ENCODE measurements around the gene ZNF581.

Gene ZNF581

GRCh38 chr19:55643003-55643886 is at the start of gene ZNF581:
ZNF581 (plus strand) TSS chr19:55643649; CDS start chr19:55644572, 923 bp downstream.
- DNase-seq = peak; percentile 90

- no peak for DNase-seq
Observed at GRCh38 chr19:55594996-55595545, 48.4 kb upstream of the ZNF581 start.

GRCh38 chr19:55596304-55596703 is 47.1 kb upstream of the ZNF581 start:
- DNase-seq = no peak

- no peak for DNase-seq
Observed at GRCh38 chr19:55597501-55597921, 45.9 kb upstream of the ZNF581 start.

GRCh38 chr19:55598034-55598433 is 45.4 kb upstream of the ZNF581 start:
- DNase-seq = no peak

- peak; percentile 97 for DNase-seq
Observed at GRCh38 chr19:55598719-55599467, 44.6 kb upstream of the ZNF581 start.

GRCh38 chr19:55599468-55599841 is 44.0 kb upstream of the ZNF581 start, which contains the start of gene FIZ1:
FIZ1 (minus strand) TSS chr19:55599517; CDS start chr19:55597865, 1,652 bp downstream.
- DNase-seq = peak; percentile 100

GRCh38 chr19:55599842-55600661 is 43.4 kb upstream of the ZNF581 start, which contains the start of gene ZNF524:
ZNF524 (plus strand) TSS chr19:55600288; CDS start chr19:55602113, 1,825 bp downstream.
- DNase-seq = peak; percentile 95

- no peak for DNase-seq
Observed at GRCh38 chr19:55600662-55601028, 42.8 kb upstream of the ZNF581 start.

- DNase-seq = no peak
Observed at GRCh38 chr19:55601084-55601483, 42.4 kb upstream of the ZNF581 start.

- DNase-seq = no peak
Observed at GRCh38 chr19:55602104-55603001, 41.1 kb upstream of the ZNF581 start.

GRCh38 chr19:55603115-55603514 is 40.3 kb upstream of the ZNF581 start:
- DNase-seq = no peak

- DNase-seq = peak; percentile 46
Observed at GRCh38 chr19:55603581-55604292, 39.7 kb upstream of the ZNF581 start.

GRCh38 chr19:55605207-55605636 is 38.2 kb upstream of the ZNF581 start:
- peak; percentile 99 for DNase-seq

- DNase-seq = peak; percentile 93
Observed at GRCh38 chr19:55605637-55606470, 37.6 kb upstream of the ZNF581 start, which contains the start of gene ZNF865. ZNF865 (plus strand) TSS chr19:55605647; CDS start chr19:55613619, 7,972 bp downstream.

GRCh38 chr19:55606471-55606787 is 37.0 kb upstream of the ZNF581 start:
- no peak for DNase-seq

- no peak for DNase-seq
Observed at GRCh38 chr19:55606817-55607216, 36.6 kb upstream of the ZNF581 start.

GRCh38 chr19:55609326-55609725 is 34.1 kb upstream of the ZNF581 start:
- DNase-seq = no peak

GRCh38 chr19:55611300-55611982 is 32.0 kb upstream of the ZNF581 start:
- no peak for DNase-seq
